Measurements from ENCODE around the gene CHST4. TPM values are rescaled to one million over a fixed set of nuclear protein-coding genes. Genes with fewer than 3 reads are reported as not detected.
"Not testable (repeated sequence)": the region's sequence is repeated elsewhere in the genome, so short reads cannot be mapped to it uniquely, and the experiment has no call there.

Gene CHST4
- polyA plus RNA-seq, 4 donors, result 0.27 to 0.55 (median 0.31) TPM

GRCh38 chr16:71520550-71520949, 5.7 kb upstream of the CHST4 start:
- DNase-seq (ENCODE audit: low read depth in 4 of 4, low spot score in 2 of 4), result no peak

GRCh38 chr16:71524566-71525553, 1.4 kb upstream of the CHST4 start:
- no peak for DNase-seq (ENCODE audit: low read depth in 4 of 4, low spot score in 2 of 4)

- no peak for DNase-seq (ENCODE audit: low read depth in 4 of 4, low spot score in 2 of 4)
These were observed 2.0 kb downstream of the CHST4 start for GRCh38 chr16:71528257-71528656.

- no peak for DNase-seq (ENCODE audit: low read depth in 4 of 4, low spot score in 2 of 4)
These were observed 2.6 kb downstream of the CHST4 start for GRCh38 chr16:71528863-71529262.

- no peak for DNase-seq (ENCODE audit: low read depth in 4 of 4, low spot score in 2 of 4)
These were observed 6.1 kb downstream of the CHST4 start for GRCh38 chr16:71532366-71532765.

GRCh38 chr16:71536752-71537499, 10.7 kb downstream of the CHST4 start:
- no peak for DNase-seq (ENCODE audit: low read depth in 4 of 4, low spot score in 2 of 4)

- DNase-seq (ENCODE audit: low read depth in 4 of 4, low spot score in 2 of 4), result no peak
These were observed 11.4 kb downstream of the CHST4 start for GRCh38 chr16:71537643-71538042.

- no peak for DNase-seq (ENCODE audit: low read depth in 4 of 4, low spot score in 2 of 4)
These were observed 16.2 kb downstream of the CHST4 start for GRCh38 chr16:71542377-71542776.

GRCh38 chr16:71547168-71547567, 20.9 kb downstream of the CHST4 start:
- DNase-seq (ENCODE audit: low read depth in 4 of 4, low spot score in 2 of 4), result no peak

- DNase-seq (ENCODE audit: low read depth in 4 of 4, low spot score in 2 of 4), result no peak
These were observed 26.7 kb downstream of the CHST4 start for GRCh38 chr16:71552698-71553503.

GRCh38 chr16:71555230-71555891, 29.1 kb downstream of the CHST4 start:
- DNase-seq (ENCODE audit: low read depth in 4 of 4, low spot score in 2 of 4), result no peak

- no peak for DNase-seq (ENCODE audit: low read depth in 4 of 4, low spot score in 2 of 4)
These were observed 31.1 kb downstream of the CHST4 start for GRCh38 chr16:71557299-71557698.

GRCh38 chr16:71557954-71558582, 31.8 kb downstream of the CHST4 start:
- no peak for DNase-seq (ENCODE audit: low read depth in 4 of 4, low spot score in 2 of 4)

GRCh38 chr16:71559855-71560254, 33.6 kb downstream of the CHST4 start:
- no peak for DNase-seq (ENCODE audit: low read depth in 4 of 4, low spot score in 2 of 4)

GRCh38 chr16:71561886-71562285, 35.7 kb downstream of the CHST4 start:
- not testable (repeated sequence) for DNase-seq (ENCODE audit: low read depth in 4 of 4, low spot score in 2 of 4)

GRCh38 chr16:71562552-71562951, 36.3 kb downstream of the CHST4 start:
- DNase-seq (ENCODE audit: low read depth in 4 of 4, low spot score in 2 of 4), result no peak

GRCh38 chr16:71564335-71564967, 38.2 kb downstream of the CHST4 start:
- peak in 1 of 4 donors; percentile 3 for DNase-seq (ENCODE audit: low read depth in 4 of 4, low spot score in 2 of 4)

- DNase-seq (ENCODE audit: low read depth in 4 of 4, low spot score in 2 of 4), result no peak
These were observed 39.8 kb downstream of the CHST4 start for GRCh38 chr16:71565812-71566700.

Measured in left renal cortex interstitium (tissue), 4 donors.